NCI-H524 treated with DMSO at 0.1 percent for 48 hours (cell line): ENCODE data around the gene BANF1.

Experiments used
- DNase-seq: peaks from one replicate; lab custom pipeline; 2025; lab: John Stamatoyannopoulos, UW

Gene BANF1

GRCh38 chr11:66039765-66040164 lies 37.5 kb downstream of the BANF1 start:
- DNase-seq = no peak

DNA sequence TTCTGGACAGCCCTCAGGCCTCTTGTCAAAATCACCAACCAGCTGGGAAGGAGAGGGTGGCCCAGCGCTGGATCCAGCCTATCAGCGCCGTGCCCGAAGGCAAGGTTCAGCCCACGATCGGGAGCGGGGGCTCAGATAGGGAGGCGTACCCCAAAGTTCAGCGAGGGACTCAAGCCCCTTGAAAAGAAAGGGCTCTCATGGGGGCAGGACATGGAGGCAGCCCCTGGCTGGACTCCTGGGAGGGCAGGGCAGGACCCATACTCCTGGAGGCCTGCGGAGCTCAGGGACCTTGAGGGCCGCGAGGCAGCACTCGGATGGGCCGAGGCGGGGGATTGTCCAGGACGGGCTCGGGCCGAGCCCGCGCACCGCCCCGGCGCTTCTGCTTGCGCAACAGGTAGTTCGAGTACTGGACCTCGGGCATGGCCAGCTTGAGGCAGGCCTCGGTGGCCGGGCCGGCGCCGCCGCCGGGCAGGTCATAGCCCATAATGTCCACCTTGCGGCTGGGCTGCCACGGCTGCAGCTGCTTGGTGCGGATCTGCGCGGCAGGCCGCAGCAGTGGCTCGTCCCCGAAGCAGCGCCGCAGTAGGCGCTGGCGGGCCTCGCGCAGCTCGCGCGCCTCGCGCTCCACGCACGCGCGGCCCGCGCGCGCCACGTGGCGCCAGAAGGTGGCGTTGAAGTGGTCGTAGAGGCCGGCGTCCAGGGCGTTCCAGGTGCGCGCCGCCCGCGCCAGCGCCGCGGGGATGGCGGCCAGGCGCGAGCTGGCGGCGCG lies 40.1 kb downstream of the BANF1 start:
- no peak for DNase-seq

- no peak for DNase-seq
Measured at GRCh38 chr11:66042996-66043906, 40.9 kb downstream of the BANF1 start.

DNA sequence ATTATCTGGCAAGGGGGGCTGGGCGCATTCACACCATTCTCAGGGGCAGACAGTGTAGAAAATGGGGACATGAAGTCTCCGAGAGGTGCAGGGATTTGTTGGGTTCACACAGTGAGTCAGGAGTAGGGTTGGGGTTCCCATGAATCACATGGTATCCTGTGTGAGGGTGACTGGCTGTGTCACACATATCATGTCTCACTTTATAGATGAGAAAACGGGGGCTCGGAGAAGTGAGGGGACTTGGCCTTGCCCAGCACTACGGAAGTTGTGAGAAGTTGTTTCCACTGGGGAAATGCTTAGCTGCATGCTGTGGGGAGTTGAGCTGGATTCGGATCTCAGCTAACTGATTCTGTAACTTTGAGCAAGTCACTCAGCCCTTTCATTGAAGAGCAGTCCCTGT lies 42.5 kb downstream of the BANF1 start:
- DNase-seq = no peak

- no peak for DNase-seq
Measured at GRCh38 chr11:66045177-66045639, 42.9 kb downstream of the BANF1 start.

DNA sequence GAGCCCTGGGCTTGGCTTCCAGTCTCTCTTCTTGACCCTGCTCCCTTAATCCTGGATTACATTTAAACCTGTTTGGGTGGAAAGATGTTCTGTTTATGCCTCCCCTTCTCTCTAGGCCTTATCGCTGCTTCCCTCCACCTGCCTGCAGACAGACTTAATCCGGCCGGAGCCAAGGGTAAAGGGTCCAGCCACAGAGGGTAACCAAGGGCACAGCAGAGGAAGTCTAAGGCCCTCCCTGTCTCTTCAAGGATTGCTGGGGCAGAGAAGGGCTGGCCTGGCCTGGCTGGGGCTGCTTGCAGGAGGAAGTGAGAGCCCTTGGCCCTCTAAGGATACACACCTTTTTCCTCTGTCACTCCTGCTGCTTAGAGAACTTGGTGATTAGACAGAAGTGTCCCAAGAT lies 44.6 kb downstream of the BANF1 start:
- DNase-seq = no peak

- no peak for DNase-seq
Measured at GRCh38 chr11:66047541-66048365, 45.5 kb downstream of the BANF1 start.

DNA sequence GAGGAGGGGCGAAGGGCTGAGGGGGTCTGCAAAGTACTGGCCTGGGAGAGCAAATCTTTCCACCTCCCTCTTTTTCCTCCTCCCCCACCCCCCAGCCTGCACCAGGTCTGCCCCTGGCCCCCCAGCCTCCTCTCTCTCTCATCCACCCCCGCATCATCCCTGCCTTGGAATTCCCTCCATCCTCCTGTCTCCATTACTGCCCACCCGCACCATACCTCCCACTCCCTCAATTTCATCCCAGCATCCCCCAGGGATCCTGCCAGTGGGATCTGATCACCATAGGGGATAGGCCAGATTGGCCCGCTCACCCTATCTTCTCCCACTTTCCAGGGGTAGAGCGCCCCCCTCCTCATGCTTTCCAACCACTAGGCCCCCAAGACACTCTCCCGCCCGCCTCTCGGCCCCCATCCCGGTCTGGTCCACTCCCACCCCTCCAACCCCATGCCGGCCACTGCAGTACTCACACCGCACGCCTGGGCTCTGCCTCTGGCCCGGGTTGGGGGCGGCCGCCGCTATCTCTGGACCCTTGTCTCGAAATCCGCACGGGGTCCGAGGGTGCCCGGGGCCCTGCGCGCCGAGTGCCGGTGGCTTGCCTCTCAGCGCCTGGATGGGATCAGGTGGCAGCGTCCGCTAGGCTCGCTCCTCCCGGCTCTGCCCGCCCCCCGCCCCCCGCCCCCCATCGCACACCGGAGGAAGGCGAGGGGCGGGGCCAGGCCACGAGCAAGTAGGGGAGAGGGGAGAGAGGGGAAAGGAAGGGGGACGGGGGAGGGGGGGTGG lies 46.4 kb downstream of the BANF1 start, which contains the start of gene GAL3ST3:
Gene GAL3ST3 (minus strand): TSS at position 615 of the 777 bp plus-strand sequence. CDS start 3,746 bp downstream, outside the sequence.
- no peak for DNase-seq

DNA sequence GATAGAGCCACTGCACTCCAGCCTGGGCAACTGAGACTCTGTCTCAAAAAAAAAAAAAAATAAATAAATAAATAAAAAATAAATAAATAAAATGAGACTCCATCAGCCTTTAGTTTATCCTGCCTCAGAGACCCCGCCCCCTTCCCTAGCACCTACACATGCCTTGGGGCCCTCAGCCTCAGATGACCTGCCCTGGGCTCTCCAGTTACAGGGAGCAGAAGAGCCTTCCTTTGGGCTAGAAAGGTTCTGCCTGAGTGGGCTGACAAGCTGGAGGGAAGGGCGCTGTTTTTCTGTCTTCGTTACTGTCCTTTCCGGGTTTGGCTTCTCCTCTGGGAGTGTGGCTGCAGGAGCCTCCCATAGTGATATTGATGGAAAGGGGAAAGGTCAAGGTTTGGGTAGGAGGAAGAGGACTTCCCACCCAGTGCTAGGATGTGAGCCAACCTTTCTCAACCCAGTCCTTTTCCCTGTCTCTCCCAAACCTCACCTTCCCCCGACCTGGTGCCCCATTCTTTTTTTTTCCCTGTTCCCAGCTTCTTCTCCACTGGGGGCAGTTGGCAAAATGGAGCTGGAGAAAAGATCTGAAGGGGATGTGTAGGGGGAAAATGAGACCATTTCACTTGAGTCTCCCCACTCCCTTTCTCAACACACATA lies 48.4 kb downstream of the BANF1 start:
- no peak for DNase-seq

- no peak for DNase-seq
Measured at GRCh38 chr11:66051371-66051765, 49.1 kb downstream of the BANF1 start.

DNA sequence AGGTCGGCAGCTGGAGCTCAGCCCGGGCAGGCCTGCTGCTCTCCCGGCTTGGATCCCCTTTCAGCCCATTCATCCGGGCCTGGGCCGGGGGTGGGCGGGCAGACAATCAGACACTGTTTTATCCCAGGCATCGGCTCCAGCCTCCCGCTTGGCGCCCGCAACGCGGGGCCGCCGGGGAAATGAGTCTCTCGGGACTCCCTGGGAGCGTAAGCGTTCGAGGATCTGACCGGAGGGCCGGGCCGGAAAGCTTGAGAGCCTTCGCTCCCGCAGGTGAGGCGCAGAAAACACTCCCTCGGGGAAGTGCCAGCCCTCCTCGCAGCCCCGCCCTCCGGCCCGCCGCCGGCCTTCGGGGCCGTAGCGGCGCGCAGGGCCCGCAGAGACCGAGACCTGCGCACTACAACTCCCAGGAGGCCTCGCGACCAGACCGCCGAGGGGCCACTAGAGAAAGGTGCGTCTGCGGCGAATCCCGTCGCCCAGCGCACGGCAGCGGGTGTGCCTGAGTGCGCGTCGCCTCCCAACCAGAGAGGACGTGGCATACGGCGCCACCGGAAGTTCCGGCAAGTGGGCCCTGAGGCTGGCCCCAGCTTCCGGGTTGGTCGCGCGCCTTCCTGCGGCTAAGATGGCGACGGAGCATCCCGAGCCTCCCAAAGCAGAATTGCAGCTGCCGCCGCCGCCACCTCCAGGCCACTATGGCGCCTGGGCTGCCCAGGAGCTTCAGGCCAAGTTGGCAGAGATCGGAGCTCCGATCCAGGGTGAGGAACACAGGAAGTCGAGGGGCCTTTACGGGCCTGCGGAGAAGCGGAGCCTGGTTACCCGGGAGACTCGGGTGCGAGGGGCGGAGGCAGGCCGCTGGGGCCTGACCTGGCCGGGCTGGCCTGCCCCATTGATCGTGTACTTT lies 49.7 kb downstream of the BANF1 start, which contains the start of gene SF3B2:
Gene SF3B2 (plus strand): TSS at position 599 of the 898 bp plus-strand sequence. CDS start 21 bp downstream, at position 620.
- peak; percentile 79 for DNase-seq

DNA sequence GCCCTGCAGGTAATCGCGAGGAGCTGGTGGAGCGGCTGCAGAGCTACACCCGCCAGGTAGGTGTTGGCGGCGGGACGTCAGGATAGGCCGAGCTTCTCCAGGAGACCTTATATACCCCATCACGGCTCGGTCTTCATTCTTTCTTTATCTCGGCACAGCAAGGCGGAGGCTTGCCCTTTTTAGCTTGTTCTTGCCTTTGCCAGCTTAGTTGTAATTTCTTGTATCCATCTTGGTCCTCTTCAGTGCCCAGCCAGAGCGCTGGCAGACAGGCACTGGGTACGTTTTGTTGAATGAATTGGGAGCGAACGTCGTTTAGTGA lies 50.3 kb downstream of the BANF1 start:
- no peak for DNase-seq
